ENCODE results near the gene IGSF9. TPM values are rescaled to one million over a fixed set of nuclear protein-coding genes. Genes with fewer than 3 reads are reported as not detected.

Gene IGSF9
- polyA plus RNA-seq, 1 experiment, result not detected

GRCh38 chr1:159974350-159974965 lies 29.0 kb upstream of the IGSF9 start:
- ChIA-PET CTCF (no interaction called here), POLR2A (no interaction called here)
- no peak for DNase-seq (ENCODE audit: low read depth)
- Histone ChIP-seq H3K36me3 (ENCODE audit: control insufficient read depth, insufficient read depth, low read length) (peaks cover 2% of the 10 kb centered on the region; the same call in 1 of the 2 replicates), H3K27me3 (ENCODE audit: control insufficient read depth, insufficient read depth, low read length) (peaks cover 3% of the 10 kb centered on the region; the same call in 1 of the 2 replicates), H3K4me3 (ENCODE audit: low read depth, low read length) (no peak overlapping the region)
- no peak for TF ChIP-seq CTCF (IDR thresholded peaks at IDR 0.05; ENCODE audit: insufficient read depth, low read depth, low read length)

GRCh38 chr1:159973350-159973940 lies 28.0 kb upstream of the IGSF9 start:
- DNase-seq (ENCODE audit: low read depth), result no peak
- Histone ChIP-seq H3K27me3 (ENCODE audit: control insufficient read depth, insufficient read depth, low read length) (peaks cover 3% of the 10 kb centered on the region; the same call in 1 of the 2 replicates), H3K36me3 (ENCODE audit: control insufficient read depth, insufficient read depth, low read length) (peaks cover 2% of the 10 kb centered on the region; the same call in 1 of the 2 replicates), H3K4me3 (ENCODE audit: low read depth, low read length) (no peak overlapping the region)
- CTCF ChIA-PET, result interaction anchor here (5.2 kb wide), 1 partner anchor 33 kb away, joined by 34 read pairs; no protein-coding TSS in a partner anchor
- POLR2A ChIA-PET, result no interaction called here
- TF ChIP-seq CTCF (IDR thresholded peaks at IDR 0.05; ENCODE audit: insufficient read depth, low read depth, low read length), result no peak

- POLR2A ChIA-PET, result no interaction called here
Observed at GRCh38 chr1:159972443-159973205, 27.2 kb upstream of the IGSF9 start.

GRCh38 chr1:159970932-159971342 lies 25.5 kb upstream of the IGSF9 start:
- TF ChIP-seq CTCF (IDR thresholded peaks at IDR 0.05; ENCODE audit: insufficient read depth, low read depth, low read length), result no peak
- Histone ChIP-seq H3K27me3 (ENCODE audit: control insufficient read depth, insufficient read depth, low read length) (peaks cover 3% of the 10 kb centered on the region; the same call in 1 of the 2 replicates), H3K4me3 (ENCODE audit: low read depth, low read length) (no peak overlapping the region), H3K36me3 (ENCODE audit: control insufficient read depth, insufficient read depth, low read length) (peaks cover 2% of the 10 kb centered on the region; the same call in 1 of the 2 replicates)
- no peak for DNase-seq (ENCODE audit: low read depth)
- CTCF ChIA-PET, result interaction anchor here (1.5 to 5.2 kb wide), 2 partner anchors 10 to 36 kb away, joined by 3 to 34 read pairs; no protein-coding TSS in a partner anchor
- POLR2A ChIA-PET, result no interaction called here

More at GRCh38 chr1:159972443-159973205, 27.2 kb upstream of the IGSF9 start:
- H3K4me3 ChIP-seq (ENCODE audit: low read depth, low read length), result no peak overlapping the region
- DNase-seq (ENCODE audit: low read depth), result no peak
- TF ChIP-seq CTCF (IDR thresholded peaks at IDR 0.05; ENCODE audit: insufficient read depth, low read depth, low read length), result no peak
- CTCF ChIA-PET, result interaction anchor here (5.2 kb wide), 1 partner anchor 34 kb away, joined by 34 read pairs; no protein-coding TSS in a partner anchor
- peaks cover 2% of the 10 kb centered on the region; the same call in 1 of the 2 replicates for H3K36me3 ChIP-seq (ENCODE audit: control insufficient read depth, insufficient read depth, low read length)
- peaks cover 3% of the 10 kb centered on the region; the same call in 1 of the 2 replicates for H3K27me3 ChIP-seq (ENCODE audit: control insufficient read depth, insufficient read depth, low read length)

- TF ChIP-seq CTCF (IDR thresholded peaks at IDR 0.05; ENCODE audit: insufficient read depth, low read depth, low read length), result no peak
- Histone ChIP-seq H3K36me3 (ENCODE audit: control insufficient read depth, insufficient read depth, low read length) (peaks cover 2% of the 10 kb centered on the region; the same call in 1 of the 2 replicates), H3K27me3 (ENCODE audit: control insufficient read depth, insufficient read depth, low read length) (no peaks in the 10 kb centered on the region; the same call in 1 of the 2 replicates), H3K4me3 (ENCODE audit: low read depth, low read length) (no peak overlapping the region)
- CTCF ChIA-PET, result interaction anchor here (5.2 kb wide), 1 partner anchor 38 kb away, joined by 34 read pairs; no protein-coding TSS in a partner anchor
- DNase-seq (ENCODE audit: low read depth), result no peak
- POLR2A ChIA-PET, result no interaction called here
Observed at GRCh38 chr1:159968901-159969300, 23.5 kb upstream of the IGSF9 start.

Measured in BJ (cell line).